Measurements from ENCODE around the gene NKX1-1.

NKX1-1 gene

GRCh38 chr4:1381944-1382541 is 24.2 kb downstream of the NKX1-1 start:
- TF ChIP-seq, protein P1, sequence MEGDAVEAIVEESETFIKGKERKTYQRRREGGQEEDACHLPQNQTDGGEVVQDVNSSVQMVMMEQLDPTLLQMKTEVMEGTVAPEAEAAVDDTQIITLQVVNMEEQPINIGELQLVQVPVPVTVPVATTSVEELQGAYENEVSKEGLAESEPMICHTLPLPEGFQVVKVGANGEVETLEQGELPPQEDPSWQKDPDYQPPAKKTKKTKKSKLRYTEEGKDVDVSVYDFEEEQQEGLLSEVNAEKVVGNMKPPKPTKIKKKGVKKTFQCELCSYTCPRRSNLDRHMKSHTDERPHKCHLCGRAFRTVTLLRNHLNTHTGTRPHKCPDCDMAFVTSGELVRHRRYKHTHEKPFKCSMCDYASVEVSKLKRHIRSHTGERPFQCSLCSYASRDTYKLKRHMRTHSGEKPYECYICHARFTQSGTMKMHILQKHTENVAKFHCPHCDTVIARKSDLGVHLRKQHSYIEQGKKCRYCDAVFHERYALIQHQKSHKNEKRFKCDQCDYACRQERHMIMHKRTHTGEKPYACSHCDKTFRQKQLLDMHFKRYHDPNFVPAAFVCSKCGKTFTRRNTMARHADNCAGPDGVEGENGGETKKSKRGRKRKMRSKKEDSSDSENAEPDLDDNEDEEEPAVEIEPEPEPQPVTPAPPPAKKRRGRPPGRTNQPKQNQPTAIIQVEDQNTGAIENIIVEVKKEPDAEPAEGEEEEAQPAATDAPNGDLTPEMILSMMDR (conservative IDR thresholded peaks at IDR 0.05; ENCODE audit: control insufficient read depth, insufficient read depth, low read depth, low read length): no peak
- no peak for DNase-seq (ENCODE audit: low read depth)
- H3K4me3 ChIP-seq (ENCODE audit: control insufficient read depth, low read depth, low read length): no peak overlapping the region

DNA sequence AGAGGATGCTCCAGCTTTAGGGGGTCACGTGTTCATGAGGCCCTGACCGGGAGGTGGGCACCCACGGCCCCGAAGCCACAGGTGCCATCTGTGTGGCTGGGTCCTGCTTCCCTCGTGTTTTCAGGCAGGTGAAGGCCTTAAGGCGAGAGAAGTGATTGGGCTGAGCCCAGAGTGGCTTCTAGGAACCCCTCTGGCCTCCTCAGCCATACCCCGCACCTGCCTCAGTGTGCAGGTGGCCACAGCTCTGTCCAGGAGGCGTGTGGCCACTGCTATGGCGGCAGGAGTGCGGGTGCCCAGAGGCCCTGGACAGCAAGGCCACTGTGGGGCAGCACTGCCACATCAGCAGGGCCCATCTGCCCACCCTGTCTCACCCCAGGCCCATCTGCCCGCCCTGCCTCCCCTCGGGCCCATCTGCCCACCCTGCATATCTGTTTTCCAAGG is 25.0 kb downstream of the NKX1-1 start:
- DNase-seq (ENCODE audit: low read depth): no peak
- H3K4me3 ChIP-seq (ENCODE audit: control insufficient read depth, low read depth, low read length): no peak overlapping the region
- TF ChIP-seq, protein P1 (conservative IDR thresholded peaks at IDR 0.05; ENCODE audit: control insufficient read depth, insufficient read depth, low read depth, low read length): no peak

DNA sequence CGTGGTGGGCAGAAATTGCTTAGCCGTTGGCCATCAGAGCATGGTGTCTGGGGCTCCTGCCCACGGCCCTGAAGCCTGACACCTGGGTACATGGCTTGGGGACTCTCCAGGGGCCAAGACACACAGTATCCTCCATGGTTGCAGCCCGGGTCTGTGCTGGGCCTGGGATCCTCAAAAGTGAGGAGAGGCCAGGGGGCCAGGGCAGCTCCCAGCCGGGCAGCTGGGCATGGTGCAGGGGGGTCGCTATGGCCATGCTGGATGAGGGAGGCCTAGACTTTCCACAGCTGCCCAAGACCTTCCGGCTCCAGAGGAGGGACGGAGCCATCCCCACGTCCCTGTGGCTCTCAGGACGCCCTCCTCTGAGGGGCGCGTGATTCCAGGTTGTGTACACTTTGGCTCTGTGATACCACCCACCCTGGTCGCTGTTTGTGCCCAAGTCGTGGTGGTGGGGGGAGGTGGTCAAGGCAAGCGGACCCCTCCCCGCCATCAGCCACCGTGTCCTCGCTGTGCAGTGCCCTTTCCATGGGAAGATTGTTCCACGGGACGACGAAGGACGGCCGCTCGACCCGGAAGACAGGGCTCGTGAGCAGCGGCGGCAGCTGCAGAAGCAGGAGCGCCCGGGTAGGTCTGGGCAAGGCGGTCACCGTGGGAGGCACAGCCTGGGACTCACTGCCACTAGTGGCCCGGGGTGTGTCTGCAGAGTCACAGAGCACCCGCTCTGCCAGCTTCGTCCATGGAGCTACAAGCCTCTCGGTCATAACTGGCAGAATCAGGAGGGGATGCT is 25.7 kb downstream of the NKX1-1 start:
- TF ChIP-seq, protein P1 (conservative IDR thresholded peaks at IDR 0.05; ENCODE audit: control insufficient read depth, insufficient read depth, low read depth, low read length): no peak

DNA sequence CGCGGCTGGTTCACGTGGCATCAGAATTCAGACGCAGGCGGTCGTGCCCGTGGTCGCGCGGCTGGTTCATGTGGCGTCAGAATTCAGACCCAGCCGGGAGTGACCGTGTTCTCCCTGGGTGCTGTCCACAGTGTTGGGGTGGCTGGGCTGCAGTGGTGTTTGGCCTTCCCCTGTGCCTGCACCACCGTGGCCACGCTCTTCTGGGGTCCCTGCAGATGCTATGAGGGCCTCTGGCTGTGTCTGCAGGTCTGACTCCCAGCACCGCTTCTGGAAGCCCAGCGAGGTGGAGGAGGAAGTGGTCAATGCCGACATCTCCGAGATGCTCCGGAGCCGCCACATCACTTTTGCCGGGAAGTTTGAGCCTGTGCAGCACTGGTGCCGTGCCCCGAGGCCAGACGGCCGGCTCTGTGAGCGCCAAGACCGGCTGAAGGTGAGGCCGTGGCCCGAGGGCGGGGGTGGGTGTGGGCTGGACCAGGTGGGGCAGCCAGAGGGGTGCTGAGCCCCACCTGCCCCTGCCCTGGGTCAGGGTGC is 26.4 kb downstream of the NKX1-1 start:
- no peak overlapping the region for H3K4me3 ChIP-seq (ENCODE audit: control insufficient read depth, low read depth, low read length)
- TF ChIP-seq, protein P1 (conservative IDR thresholded peaks at IDR 0.05; ENCODE audit: control insufficient read depth, insufficient read depth, low read depth, low read length): no peak
- no peak for DNase-seq (ENCODE audit: low read depth)

More for the DNA sequence above, 25.7 kb downstream of the NKX1-1 start:
- no peak overlapping the region for H3K4me3 ChIP-seq (ENCODE audit: control insufficient read depth, low read depth, low read length)
- DNase-seq (ENCODE audit: low read depth): no peak

DNA sequence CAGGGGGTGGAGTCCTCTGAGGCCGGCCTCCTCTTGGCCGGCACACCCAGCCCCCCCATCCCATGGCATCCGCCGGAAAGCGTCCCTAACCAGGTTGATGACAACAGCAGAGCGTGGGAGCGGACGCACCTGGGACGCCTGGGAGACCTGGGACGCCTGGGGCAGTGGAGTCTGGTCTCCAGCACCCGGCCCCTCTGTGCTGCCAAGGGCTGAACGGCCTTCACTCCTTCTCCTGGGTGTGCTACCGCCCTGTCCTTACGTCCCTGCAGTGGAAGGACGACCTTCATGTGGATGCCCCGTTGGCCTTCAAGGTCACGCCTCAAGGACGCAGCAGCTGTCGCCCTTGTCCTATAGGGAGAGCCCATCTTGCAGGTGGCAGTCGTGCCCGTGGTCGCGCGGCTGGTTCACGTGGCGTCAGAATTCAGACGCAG is 26.9 kb downstream of the NKX1-1 start:
- TF ChIP-seq, protein P1 (conservative IDR thresholded peaks at IDR 0.05; ENCODE audit: control insufficient read depth, insufficient read depth, low read depth, low read length): no peak

DNA sequence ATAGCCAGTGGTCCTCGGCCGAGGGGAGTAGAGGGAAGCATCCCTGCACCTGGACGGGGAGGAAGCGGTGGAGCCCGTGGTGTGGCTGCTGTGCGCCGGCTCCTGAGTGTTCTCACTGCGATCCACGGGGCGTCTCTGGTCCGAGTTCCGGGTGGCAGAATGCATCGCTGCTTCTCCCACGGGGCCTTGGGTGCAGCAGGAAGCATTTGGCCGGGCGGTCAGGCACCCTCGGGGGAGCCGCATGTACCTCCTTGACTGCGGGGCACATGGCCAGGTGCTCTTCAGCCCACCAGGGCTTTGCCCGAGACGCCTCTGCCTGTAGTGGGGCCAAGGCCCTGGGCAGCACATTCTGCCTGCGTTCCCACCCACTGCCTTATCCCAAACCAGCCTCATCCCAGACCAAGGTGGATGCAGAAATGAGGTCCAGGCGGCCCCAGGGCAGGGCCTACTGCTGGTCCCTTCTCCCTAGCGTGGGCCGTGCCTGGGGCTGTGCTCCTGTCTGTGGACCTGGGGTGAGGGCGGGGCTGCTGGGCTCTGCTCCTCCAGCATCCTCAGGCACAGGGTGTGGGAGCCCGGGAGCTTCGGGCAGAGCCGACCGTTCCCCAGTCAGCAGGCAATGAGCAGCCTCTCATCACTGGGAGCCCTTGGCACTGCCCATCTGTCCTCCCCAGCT is 27.5 kb downstream of the NKX1-1 start:
- H3K4me3 ChIP-seq (ENCODE audit: control insufficient read depth, low read depth, low read length): no peak overlapping the region
- DNase-seq (ENCODE audit: low read depth): no peak
- TF ChIP-seq, protein P1 (conservative IDR thresholded peaks at IDR 0.05; ENCODE audit: control insufficient read depth, insufficient read depth, low read depth, low read length): no peak

More for the DNA sequence above, 26.9 kb downstream of the NKX1-1 start:
- H3K4me3 ChIP-seq (ENCODE audit: control insufficient read depth, low read depth, low read length): no peak overlapping the region
- DNase-seq (ENCODE audit: low read depth): no peak
